K562 (cell line): ENCODE data around the gene CYS1. TPM values are rescaled to one million over a fixed set of nuclear protein-coding genes. Genes with fewer than 3 reads are reported as not detected.

Source experiments
- BCOR ChIP-seq: fragments of 450-650 bp; IDR thresholded peaks from 2 replicates; pipeline ENCODE4 v1.6.1; 2016
- NR3C1 ChIP-seq: sonication (generic); formaldehyde crosslinking; IDR thresholded peaks from 2 replicates; pipeline ENCODE4 v1.8.1; 2022; ENCODE audit warnings: missing genetic modification reagents
- SP1 ChIP-seq: sonication (generic); formaldehyde crosslinking; IDR thresholded peaks from 2 replicates; pipeline ENCODE4 v1.8.1; 2022; ENCODE audit warnings: mild to moderate bottlenecking, missing genetic modification reagents
- TAL1 ChIP-seq: fragments of 450-650 bp; IDR thresholded peaks from 2 replicates; pipeline ENCODE4 v1.6.1; 2016; ENCODE audit warnings: mild to moderate bottlenecking
- XRCC3 ChIP-seq: fragments of 450-650 bp; IDR thresholded peaks from 2 replicates; pipeline ENCODE4 v1.6.1; 2017; ENCODE audit warnings: mild to moderate bottlenecking, moderate library complexity
- ZFP36 ChIP-seq: fragments of 150-350 bp; IDR thresholded peaks from 2 replicates; pipeline ENCODE4 v1.6.1; 2018; ENCODE audit warnings: low read length, low read depth; ENCODE audit not compliant: partially characterized antibody
- ZNF197 ChIP-seq: fragments of 200-800 bp; sonication (Bioruptor generic); IDR thresholded peaks from 2 replicates; pipeline ENCODE4 v1.6.1; 2016; ENCODE audit warnings: low read depth, missing genetic modification characterization, missing compliant biosample characterization
- ZNF217 ChIP-seq: sonication (generic); formaldehyde crosslinking; IDR thresholded peaks from 2 replicates; pipeline ENCODE4 v1.8.0; 2022; ENCODE audit warnings: mild to moderate bottlenecking, missing genetic modification reagents
- ZNF668 ChIP-seq: fragments of 250-450 bp; sonication (Bioruptor Pico); IDR thresholded peaks from 2 replicates; pipeline ENCODE4 v1.8.0; 2022; ENCODE audit warnings: mild to moderate bottlenecking, inconsistent platforms
- polyA plus RNA-seq, 8 experiments: library from polyadenylated mRNA; depleted of rRNA in 4 of 8; stranded (reverse) in 5 of 8; unstranded in 3 of 8; fragments of >200 nt; fragmentation: Nextera tagmentation in 2 of 8; fragmentation: Illumina TruSeq in 1 of 8; extraction: Ambion mirVana in 2 of 8; extraction: Trizol in 1 of 8; gene quantifications; 2 replicates each; pipeline versions ENCODE4 v1.2.1 to v1.2.3, GENCODE V29; 2011 to 2014; ENCODE audit warnings: inconsistent platforms in 1 of 8, missing spikeins in 1 of 8
- total RNA-seq, 7 experiments: library from RNA; depleted of rRNA in 6 of 7; stranded (reverse); fragments of >200 nt in 6 of 7; fragmentation: Illumina TruSeq in 2 of 7; extraction: Trizol in 2 of 7; gene quantifications; 2 replicates each; pipeline versions ENCODE4 v1.2.1 to v1.2.3, GENCODE V29; 2011 to 2021; ENCODE audit warnings: low replicate concordance in 1 of 7
- TF ChIP-seq, protein P1 (sequence below): fragments of 450-650 bp; IDR thresholded peaks from 2 replicates; pipeline ENCODE4 v1.6.1; 2014; ENCODE audit warnings: low read depth, mild to moderate bottlenecking, moderate library complexity, borderline replicate concordance
- TF ChIP-seq, protein P2 (sequence below), 2 experiments: fragments of 450-650 bp; IDR thresholded peaks; 2 replicates each; pipeline ENCODE4 v1.6.1; 2016; ENCODE audit warnings: mild to moderate bottlenecking in 2 of 2, borderline replicate concordance in 1 of 2, low read depth in 1 of 2, moderate library complexity in 1 of 2
- TF ChIP-seq, protein P3 (sequence below): fragments of 200-800 bp; sonication (Bioruptor generic); IDR thresholded peaks from 2 replicates; pipeline ENCODE4 v1.6.1; 2017; ENCODE audit warnings: missing genetic modification characterization, missing compliant biosample characterization
- TF ChIP-seq, protein P4 (sequence below): fragments of 450-650 bp; IDR thresholded peaks from 2 replicates; pipeline ENCODE4 v1.7.1; 2018; ENCODE audit warnings: mild to moderate bottlenecking, low read depth; ENCODE audit not compliant: partially characterized antibody

CYS1 gene
- total and polyA plus RNA-seq, 9 of the 15 experiments (the other 6 are each of a cell fraction or from before 2014, with no cell fraction given): 0.11 to 0.13 TPM; not detected in 7

DNA sequence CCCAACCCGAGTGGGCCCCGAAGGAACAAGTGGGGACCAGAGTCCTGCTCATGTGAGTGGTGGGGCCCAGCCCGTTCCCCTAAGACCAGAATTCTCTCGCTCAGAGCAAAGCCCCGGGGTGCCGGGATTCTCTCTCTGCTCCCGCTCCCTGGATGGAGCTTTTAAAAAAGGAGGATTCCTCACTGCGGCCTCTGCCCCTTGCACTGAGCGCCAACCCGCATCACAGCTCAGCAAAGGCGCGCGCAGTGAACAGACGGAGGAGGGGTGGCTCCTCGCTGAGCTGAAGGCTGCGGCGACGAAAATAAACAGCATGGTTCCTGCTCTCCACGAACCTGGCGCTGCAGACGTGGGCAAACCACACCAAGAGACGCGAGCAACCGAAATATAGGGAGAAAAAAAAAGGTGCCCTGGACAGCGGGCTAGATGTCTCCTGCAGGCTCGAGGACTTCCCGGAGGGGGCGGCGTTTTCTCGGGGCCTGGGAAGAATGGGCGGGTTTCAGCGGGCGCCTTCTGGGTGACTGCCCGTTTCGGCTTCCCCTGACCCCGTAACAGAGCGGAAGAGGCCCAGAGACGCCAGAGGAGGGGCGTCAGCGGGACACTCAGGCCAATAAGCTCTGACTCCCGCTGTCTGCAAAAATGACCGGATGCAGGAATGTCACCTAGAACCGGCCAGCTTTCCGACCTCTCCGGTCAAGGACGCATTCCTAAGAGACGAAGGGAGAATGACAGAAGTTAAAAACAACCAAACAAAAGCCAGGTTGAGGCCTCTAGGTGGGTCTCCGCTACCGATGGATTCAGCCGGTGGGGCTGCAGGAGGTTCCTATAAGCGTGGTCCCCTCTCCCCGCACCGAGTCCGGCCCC is 37.7 kb downstream of the CYS1 start (continued):
- TF ChIP-seq, protein P1, sequence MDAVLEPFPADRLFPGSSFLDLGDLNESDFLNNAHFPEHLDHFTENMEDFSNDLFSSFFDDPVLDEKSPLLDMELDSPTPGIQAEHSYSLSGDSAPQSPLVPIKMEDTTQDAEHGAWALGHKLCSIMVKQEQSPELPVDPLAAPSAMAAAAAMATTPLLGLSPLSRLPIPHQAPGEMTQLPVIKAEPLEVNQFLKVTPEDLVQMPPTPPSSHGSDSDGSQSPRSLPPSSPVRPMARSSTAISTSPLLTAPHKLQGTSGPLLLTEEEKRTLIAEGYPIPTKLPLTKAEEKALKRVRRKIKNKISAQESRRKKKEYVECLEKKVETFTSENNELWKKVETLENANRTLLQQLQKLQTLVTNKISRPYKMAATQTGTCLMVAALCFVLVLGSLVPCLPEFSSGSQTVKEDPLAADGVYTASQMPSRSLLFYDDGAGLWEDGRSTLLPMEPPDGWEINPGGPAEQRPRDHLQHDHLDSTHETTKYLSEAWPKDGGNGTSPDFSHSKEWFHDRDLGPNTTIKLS: 0 out of 2 replicates have a peak, but pooled peaks have one; percentile 40
- TF ChIP-seq, protein P2, sequence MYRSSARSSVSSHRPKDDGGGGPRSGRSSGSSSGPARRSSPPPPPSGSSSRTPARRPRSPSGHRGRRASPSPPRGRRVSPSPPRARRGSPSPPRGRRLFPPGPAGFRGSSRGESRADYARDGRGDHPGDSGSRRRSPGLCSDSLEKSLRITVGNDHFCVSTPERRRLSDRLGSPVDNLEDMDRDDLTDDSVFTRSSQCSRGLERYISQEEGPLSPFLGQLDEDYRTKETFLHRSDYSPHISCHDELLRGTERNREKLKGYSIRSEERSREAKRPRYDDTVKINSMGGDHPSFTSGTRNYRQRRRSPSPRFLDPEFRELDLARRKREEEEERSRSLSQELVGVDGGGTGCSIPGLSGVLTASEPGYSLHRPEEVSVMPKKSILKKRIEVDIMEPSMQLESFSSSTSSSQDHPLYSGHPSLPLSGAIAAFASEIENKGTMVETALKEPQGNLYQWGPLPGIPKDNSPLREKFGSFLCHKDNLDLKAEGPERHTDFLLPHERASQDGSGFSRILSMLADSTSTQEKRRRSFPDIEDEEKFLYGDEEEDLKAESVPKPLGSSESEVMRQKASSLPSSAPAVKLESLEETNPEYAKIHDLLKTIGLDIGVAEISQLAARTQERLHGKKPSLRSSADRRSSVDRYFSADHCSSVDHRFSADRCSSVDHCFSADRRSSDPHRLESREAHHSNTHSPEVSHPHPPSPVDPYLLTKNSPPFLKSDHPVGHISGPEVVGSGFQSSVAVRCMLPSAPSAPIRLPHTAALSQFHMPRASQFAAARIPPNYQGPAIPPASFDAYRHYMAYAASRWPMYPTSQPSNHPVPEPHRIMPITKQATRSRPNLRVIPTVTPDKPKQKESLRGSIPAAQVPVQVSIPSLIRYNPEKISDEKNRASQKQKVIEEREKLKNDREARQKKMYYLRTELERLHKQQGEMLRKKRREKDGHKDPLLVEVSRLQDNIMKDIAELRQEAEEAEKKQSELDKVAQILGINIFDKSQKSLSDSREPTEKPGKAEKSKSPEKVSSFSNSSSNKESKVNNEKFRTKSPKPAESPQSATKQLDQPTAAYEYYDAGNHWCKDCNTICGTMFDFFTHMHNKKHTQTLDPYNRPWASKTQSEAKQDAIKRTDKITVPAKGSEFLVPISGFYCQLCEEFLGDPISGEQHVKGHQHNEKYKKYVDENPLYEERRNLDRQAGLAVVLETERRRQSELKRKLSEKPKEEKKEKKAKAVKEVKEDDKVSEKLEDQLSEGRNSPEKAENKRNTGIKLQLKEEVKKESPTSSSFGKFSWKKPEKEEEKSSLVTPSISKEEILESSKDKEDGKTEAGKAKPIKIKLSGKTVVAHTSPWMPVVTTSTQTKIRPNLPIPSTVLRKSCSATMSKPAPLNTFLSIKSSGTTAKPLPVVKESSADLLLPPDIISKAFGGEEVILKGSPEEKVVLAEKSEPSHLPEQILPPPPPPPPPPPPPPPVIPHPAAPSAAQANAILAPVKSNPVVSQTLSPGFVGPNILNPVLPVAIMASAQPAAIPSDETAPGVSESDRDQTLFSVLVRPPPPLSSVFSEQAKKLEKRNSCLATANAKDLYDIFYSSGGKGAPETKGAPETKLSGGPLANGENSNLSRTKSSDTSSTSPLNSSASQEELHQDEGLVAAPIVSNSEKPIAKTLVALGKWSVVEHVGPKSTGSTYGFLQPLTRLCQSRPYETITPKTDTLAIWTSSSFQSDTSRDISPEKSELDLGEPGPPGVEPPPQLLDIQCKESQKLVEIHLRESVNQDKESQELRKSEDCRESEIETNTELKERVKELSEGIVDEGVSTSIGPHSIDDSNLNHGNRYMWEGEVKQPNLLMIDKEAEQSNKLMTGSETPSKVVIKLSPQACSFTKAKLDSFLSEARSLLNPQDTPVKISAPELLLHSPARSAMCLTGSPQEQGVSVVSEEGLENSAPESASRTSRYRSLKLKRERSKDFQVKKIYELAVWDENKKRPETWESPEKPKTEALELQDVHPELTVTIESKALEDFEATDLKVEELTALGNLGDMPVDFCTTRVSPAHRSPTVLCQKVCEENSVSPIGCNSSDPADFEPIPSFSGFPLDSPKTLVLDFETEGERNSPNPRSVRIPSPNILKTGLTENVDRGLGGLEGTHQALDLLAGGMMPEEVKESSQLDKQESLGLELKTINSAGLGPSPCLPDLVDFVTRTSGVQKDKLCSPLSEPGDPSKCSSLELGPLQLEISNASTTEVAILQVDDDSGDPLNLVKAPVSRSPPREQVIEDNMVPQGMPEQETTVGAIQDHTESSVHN (IDR thresholded peaks at IDR 0.05; ENCODE audit: borderline replicate concordance in 1 of 2, low read depth in 1 of 2): no peak
- TF ChIP-seq SP1 (no peak), ZFP36 (peak; percentile 96), XRCC3 (no peak), TAL1 (no peak), BCOR (peak; percentile 83), ZNF217 (CRISPR knock-in tag) (no peak), ZNF668 (CRISPR knock-in tag) (no peak), NR3C1 (CRISPR knock-in tag) (no peak), ZNF197 (no peak)
- TF ChIP-seq, protein P3, sequence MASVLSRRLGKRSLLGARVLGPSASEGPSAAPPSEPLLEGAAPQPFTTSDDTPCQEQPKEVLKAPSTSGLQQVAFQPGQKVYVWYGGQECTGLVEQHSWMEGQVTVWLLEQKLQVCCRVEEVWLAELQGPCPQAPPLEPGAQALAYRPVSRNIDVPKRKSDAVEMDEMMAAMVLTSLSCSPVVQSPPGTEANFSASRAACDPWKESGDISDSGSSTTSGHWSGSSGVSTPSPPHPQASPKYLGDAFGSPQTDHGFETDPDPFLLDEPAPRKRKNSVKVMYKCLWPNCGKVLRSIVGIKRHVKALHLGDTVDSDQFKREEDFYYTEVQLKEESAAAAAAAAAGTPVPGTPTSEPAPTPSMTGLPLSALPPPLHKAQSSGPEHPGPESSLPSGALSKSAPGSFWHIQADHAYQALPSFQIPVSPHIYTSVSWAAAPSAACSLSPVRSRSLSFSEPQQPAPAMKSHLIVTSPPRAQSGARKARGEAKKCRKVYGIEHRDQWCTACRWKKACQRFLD (CRISPR knock-in tag): no peak
- TF ChIP-seq, protein P4, sequence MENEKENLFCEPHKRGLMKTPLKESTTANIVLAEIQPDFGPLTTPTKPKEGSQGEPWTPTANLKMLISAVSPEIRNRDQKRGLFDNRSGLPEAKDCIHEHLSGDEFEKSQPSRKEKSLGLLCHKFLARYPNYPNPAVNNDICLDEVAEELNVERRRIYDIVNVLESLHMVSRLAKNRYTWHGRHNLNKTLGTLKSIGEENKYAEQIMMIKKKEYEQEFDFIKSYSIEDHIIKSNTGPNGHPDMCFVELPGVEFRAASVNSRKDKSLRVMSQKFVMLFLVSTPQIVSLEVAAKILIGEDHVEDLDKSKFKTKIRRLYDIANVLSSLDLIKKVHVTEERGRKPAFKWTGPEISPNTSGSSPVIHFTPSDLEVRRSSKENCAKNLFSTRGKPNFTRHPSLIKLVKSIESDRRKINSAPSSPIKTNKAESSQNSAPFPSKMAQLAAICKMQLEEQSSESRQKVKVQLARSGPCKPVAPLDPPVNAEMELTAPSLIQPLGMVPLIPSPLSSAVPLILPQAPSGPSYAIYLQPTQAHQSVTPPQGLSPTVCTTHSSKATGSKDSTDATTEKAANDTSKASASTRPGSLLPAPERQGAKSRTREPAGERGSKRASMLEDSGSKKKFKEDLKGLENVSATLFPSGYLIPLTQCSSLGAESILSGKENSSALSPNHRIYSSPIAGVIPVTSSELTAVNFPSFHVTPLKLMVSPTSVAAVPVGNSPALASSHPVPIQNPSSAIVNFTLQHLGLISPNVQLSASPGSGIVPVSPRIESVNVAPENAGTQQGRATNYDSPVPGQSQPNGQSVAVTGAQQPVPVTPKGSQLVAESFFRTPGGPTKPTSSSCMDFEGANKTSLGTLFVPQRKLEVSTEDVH: no peak
